NCI-H1092 (cell line): ENCODE measurements around the gene FAM221B.
A peak's percentile ranks its signal among the peaks of the same experiment; 100 is the strongest.

ENCODE experiments used
- DNase-seq: peaks from one replicate; lab custom pipeline; 2025; lab: John Stamatoyannopoulos, UW

FAM221B gene

GRCh38 chr9:35847792-35848572, 19.4 kb upstream of the FAM221B start:
- no peak for DNase-seq

GRCh38 chr9:35845824-35846771, 17.6 kb upstream of the FAM221B start:
- DNase-seq = no peak

GRCh38 chr9:35844628-35845270, 16.2 kb upstream of the FAM221B start:
- no peak for DNase-seq

GRCh38 chr9:35842795-35843194, 14.3 kb upstream of the FAM221B start:
- DNase-seq = no peak

GRCh38 chr9:35842020-35842745, 13.7 kb upstream of the FAM221B start:
- no peak for DNase-seq

GRCh38 chr9:35841645-35841900, 13.0 kb upstream of the FAM221B start:
- DNase-seq = no peak

GRCh38 chr9:35840881-35841644, 12.5 kb upstream of the FAM221B start:
- DNase-seq = no peak

GRCh38 chr9:35839926-35840325, 11.4 kb upstream of the FAM221B start:
- no peak for DNase-seq

GRCh38 chr9:35836595-35836994, 8.1 kb upstream of the FAM221B start:
- no peak for DNase-seq

GRCh38 chr9:35835766-35836165, 7.2 kb upstream of the FAM221B start:
- DNase-seq = no peak

- DNase-seq = no peak
Observed at GRCh38 chr9:35835216-35835632, 6.7 kb upstream of the FAM221B start.

GRCh38 chr9:35834260-35835215, 6.0 kb upstream of the FAM221B start:
- DNase-seq = no peak

GRCh38 chr9:35832814-35833213, 4.3 kb upstream of the FAM221B start:
- no peak for DNase-seq

- DNase-seq = no peak
Observed at GRCh38 chr9:35831040-35831439, 2.5 kb upstream of the FAM221B start.

- DNase-seq = no peak
Observed at GRCh38 chr9:35829764-35830096, 1.2 kb upstream of the FAM221B start.

- peak; percentile 95 for DNase-seq
Observed at GRCh38 chr9:35829084-35829763, 692 bp upstream of the FAM221B start, which contains the start of gene TMEM8B. Gene TMEM8B, plus strand, starts transcription at chr9:35829228. Its CDS starts 220 bp downstream, at chr9:35829448.

GRCh38 chr9:35827486-35827885, 1.0 kb downstream of the FAM221B start:
- no peak for DNase-seq

GRCh38 chr9:35826071-35826701, 2.3 kb downstream of the FAM221B start:
- peak; percentile 45 for DNase-seq

- DNase-seq = no peak
Observed at GRCh38 chr9:35822926-35823325, 5.6 kb downstream of the FAM221B start.
